Measurements from ENCODE around the gene F11R.
"Not testable (repeated sequence)": the region's sequence is repeated elsewhere in the genome, so short reads cannot be mapped to it uniquely, and the experiment has no call there.

Gene F11R

DNA sequence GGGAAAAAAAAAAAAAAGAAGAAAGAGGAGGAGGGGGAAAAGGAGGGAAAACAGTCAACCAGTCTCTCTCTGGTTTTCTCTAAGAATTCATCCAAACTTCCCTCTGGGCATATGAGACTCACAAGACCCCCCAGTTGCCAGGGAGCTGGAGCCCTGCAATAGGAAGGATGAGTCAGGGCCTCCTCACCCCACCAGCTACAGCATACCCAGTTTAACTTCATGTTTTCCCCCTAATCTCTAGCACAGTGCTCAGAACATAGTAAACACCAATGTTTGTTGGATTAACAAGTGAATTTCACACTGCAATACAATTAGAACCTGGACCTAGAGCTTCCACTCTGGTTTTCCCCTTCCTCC lies 7.8 kb downstream of the F11R start:
- DNase-seq (ENCODE audit: low read depth), result no peak

DNA sequence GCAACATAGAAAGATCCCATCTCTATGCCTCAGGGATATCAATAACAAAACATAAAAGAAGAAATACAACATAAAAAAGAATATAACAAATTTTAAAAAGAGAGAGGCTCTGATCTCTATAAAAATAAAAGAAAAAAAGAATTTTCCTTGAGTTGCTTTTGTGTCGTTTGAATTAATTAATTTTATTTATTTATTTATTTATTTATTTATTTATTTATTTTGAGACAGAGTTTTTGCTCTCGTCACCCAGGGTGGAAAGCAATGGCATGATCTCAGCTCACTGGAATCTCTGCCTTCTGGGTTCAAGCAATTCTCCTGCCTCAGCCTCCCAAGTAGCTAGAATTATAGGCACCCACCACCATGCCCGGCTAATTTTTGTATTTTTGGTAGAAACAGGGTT lies 8.5 kb downstream of the F11R start:
- DNase-seq (ENCODE audit: low read depth), result no peak

DNA sequence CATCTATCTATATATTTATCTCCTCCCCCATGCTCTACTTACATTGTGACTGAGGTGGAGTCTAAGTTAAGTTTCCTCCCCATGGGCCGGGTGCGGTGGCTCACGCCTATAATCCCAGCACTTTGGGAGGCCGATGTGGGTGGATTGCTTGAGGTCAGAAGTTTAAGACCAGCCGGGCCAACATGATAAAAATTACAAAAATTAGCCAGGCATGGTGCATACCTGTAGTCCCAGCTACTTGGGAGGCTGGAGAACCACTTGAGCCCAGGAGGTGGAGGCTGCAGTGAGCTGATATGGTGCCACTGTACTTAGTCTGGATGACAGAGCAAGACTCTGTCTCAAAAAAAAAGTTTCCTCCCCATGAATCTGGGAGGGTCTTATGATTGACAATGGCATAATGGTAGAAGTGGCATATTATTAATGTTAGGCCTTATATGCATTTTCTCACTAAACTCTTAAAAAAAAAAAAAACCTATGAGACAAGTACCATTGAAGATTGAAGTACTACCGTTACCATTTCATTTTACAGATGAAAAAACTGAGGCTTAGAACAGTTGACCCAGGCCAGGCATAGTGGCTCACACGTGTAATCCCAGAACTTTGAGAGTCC lies 11.2 kb downstream of the F11R start:
- DNase-seq (ENCODE audit: low read depth), result no peak

DNA sequence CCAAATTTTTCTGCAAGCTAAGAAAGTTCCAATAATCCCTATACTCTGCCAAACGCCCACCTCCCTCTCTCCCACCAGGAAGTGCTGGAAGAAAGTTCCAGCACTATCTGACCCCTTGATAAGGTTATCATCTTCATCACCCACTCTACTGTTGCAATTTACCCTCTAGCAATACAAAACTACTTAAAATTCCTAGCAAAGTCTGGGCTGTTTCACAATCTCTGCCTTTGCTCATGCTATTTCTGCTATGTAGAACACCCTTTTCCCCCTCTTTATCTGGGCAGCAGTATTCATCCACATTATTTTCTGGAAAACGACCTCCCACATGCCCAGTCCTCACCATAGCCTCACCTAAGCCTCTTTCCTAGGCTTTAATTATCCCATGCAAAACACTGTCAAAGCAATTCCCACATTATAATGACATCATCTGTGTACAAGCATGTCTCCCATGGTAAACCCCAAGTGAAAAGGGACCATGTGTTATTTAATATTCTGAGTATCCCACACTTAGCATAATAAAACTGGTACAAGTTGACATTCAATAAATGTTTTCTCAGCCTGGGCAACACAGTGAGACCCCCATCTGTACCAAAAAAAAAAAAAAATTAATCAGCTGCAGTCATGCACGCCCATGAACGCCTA lies 12.0 kb downstream of the F11R start:
- no peak for DNase-seq (ENCODE audit: low read depth)

DNA sequence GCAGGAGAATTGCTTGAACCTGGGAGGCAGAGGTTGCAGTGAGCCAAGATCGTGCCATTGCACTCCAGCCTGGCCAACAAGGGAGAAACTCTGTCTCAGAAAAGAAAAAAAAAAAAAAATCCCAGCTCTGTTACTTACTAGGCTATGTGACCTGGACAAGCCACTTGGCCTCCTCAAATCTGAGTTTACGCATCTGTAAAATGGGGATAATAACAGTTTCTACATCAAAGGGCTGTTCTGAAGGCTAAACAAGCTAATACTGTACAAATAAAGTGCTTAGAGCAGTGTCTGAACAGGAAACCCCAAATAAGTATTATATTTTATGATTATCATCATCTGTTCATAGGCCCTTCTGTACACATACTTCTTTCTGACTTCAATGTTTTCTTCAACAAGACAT lies 13.6 kb downstream of the F11R start:
- DNase-seq (ENCODE audit: low read depth), result no peak

DNA sequence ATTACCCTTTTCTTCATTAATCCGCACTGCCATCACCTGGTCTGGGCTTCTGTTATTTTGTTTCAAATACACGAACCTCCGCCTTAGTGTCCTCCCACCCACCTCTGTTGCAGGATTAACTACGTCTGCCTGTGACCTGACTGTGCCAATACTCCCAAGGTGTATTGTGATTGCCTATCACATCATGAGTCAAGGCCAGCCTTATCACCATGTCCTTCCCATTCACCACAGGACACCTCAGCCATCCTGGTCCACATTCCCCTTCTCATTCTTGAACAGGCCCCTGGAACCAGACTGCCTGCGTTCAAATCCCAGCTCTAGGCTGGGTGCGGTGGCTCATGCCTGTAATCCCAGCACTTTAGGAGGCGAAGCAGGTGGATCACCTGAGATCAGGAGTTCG lies 14.4 kb downstream of the F11R start:
- DNase-seq (ENCODE audit: low read depth), result no peak

DNA sequence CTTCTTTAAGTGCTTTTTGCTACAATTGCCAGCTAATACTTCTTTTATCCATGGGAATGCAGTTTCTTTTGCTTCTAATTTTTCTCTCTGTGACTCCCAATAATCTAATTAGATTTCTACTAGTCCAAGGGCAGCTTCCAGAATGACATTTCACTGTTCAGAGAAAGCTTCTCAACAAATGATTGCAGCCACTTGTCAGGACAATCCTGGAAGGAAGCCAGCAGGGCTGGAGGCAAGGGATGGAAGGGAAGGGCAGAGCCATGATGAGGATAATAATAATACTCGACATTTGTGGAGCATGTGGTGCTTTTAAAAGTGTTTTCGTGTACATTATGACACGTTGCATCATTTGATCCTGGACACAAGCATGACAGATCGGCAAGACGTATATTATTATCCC lies 19.4 kb downstream of the F11R start:
- DNase-seq (ENCODE audit: low read depth), result no peak

DNA sequence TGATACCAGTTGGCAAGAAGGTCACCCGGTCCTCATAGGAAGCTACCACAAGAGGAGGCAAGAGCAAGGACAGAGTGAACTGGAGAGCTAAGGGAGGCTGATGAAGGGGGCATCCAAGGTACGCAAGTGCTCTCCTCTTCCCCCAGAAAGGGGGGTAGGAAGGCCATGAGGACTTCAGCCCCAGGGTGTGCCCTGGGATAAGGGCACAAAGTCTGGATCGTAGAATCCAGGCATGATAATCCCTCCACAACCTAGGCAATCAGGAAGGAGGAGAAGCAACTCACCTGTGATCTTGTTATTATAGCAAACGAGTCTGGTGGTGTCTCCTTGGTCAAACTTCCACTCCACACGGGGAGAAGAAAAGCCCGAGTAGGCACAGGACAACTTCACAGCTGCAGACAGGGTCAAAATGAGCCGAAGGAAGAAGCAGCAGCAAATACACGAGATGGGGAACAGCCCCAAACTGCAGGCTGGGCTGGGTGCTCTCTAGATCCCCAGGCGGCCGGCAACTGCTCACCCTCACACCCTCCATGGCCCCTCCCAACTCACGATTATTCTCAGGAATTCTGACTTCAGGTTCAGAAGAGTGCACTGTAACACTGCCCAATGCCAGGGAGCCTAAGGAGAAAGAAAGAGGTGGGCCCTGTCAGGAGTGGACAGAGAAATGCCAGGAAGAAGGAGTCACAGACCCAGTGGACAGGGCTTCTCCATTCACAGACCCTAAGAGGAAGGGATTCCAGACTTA lies 20.0 kb downstream of the F11R start:
- no peak for DNase-seq (ENCODE audit: low read depth)

DNA sequence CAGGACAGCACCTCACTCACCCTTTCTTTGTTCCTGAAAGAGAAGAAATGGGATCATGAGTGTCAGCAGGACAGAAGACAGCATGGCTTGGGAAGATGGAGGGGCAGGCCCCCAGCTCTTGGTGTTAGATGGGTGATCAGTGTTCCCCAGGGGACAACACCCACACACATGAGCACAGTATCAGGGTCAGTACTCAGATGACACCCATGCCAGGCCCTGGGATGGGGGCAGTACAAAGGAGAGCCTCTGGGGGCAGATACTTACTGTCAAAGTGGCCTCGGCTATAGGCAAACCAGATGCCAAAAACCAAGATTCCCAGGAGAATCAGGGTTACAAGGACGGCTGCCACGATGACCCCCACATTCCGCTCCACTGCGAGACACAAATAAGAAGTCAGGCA lies 21.6 kb downstream of the F11R start:
- DNase-seq (ENCODE audit: low read depth), result no peak

DNA sequence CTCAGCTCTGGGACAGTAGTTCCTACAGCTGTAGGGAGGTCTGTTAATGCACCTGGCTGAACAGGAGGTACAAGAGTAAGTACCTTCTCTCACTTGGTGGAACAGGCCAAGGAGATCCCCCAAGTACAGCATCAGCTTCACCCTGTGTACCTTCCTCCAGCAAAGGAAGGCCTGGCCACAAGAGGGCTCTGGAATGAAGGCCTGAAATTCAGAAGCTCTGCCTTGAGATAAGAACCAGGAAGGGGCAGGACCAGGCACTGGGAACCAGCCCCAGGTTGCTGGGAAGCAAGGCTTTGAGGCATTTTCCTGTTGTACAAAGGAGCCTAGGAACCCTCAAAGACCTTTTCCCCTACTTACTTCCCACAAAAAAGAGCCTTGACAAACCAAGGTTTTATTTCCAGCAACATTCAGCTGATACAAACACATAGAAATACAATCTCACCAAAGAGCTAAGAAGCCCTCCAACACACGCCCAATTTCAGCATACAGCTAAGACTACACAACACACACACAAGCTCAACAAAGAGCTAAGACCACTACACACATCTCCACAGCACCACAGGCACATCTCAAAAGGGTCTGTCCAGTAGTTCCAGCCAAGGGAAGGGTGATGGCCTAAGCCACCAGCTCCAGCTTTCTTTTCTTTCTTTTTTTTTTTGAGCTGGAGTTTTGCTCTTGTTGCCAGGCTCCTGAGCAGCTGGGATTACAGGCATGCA lies 23.5 kb downstream of the F11R start:
- DNase-seq (ENCODE audit: low read depth), result no peak

DNA sequence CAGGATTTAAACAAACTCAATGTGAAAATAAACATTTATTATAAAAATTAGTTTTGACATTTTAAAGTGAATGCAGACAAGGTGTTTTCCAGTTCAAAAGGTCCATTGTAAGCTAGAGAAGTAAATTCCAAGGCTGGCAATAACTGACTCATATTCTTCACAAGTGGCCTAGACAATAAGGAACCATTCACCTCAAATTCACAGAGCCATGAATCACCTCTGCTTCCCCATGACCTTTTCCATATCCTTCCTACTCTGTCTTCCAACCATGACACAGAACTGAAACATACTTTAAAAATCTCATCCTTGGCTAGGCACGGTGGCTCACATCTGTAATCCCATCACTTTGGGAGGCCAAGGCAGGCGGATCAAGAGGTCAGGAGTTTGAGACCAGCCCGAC lies 24.8 kb downstream of the F11R start:
- DNase-seq (ENCODE audit: low read depth), result no peak

DNA sequence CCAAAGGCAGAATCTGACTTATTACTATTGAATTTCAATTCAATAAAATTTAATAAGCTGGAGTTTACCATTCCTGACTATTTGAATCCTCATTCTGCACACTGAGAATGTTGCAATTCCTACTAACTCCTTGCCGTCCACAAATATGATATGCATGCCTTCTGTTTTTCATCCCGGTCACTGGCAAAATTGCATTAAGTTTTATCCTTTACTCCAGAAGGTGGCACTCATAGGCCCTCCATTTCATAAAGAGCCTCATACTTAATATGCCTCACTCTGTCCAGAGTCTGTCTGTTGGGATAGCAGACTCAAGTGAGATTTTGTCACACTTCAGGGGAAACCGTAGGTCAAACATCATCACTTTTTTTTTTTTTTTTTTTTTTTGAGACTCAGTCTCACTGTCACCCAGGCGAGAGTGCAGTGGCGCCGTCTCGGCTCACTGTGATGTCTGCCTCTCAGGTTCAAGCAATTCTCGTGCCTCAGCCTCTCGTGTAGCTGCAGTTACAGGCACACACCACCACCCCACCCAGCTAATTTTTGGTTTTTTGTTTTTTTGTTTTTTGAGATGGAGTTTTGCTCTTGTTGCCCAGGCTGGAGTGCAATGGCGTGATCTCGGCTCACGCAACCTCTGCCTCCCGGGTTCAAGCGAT lies 27.3 kb downstream of the F11R start:
- no peak for DNase-seq (ENCODE audit: low read depth)

DNA sequence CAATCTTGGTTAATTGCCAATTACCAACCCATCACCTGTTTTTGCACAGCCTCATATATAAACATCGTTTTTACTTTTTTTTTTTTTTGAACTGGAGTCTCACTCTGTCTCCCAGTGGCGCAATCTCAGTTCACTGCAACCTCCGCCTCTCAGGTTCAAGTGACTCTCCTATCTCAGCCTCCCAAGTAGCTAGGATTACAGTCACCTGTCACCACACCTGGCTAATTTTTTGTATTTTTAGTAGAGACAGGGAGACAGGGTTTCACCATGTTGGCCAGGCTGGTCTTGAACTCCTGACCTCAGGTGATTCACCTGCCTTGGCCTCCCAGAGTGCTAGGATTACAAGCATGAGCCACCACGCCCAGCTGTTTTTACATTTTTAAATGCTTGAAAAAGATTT lies 28.9 kb downstream of the F11R start:
- not testable (repeated sequence) for DNase-seq (ENCODE audit: low read depth)

DNA sequence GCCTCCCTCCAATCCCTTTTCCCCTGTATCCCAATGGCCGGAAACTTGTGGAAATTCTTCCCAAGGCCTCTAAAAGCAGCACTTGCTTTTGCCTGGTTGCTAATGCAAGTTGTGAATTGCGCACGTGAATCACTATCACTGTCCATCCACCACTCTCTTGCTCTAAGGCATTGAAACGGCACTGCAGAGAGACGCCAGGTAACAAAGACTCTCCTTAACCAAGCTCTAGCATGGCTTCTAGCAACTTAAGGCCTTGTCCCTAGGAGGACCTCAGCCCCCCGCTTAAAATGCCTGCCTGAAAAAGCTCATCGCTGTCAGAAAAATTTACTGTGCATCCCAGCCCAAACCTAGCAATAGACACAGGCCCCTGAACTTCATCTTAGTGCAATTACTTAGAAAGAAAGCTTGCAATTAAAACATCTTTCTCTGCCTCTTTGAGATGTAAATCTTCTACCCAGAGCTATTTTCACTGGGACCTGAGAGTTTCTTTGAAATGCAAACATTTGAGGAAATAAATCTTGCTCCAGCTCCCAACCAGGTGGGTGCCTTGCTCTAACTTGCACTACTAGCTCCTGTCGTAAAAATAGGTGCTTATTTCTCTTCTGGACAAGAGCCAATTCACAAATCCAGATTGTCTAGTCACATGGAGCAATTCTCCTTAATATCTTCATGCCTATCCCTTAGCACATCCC lies 33.4 kb downstream of the F11R start:
- DNase-seq (ENCODE audit: low read depth), result no peak

DNA sequence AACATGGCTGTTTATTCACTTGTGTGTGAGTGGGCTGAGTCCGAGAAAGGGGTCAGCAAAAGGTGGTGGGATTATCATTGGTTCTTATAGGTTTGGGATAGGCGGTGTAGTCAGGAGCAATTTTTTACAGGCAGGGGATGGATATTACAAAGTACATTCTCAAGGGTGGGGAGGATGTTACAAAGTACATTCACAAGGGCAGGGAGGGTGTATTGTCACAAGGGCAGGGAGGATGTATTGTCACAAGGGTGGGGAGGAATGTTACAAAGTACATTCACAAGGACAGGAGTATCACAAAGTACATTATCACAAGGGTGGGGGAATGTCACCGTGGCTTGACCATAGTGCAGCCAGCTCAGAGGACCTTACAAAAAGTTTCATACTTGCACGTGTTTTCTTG lies 35.2 kb downstream of the F11R start:
- DNase-seq (ENCODE audit: low read depth), result no peak

DNA sequence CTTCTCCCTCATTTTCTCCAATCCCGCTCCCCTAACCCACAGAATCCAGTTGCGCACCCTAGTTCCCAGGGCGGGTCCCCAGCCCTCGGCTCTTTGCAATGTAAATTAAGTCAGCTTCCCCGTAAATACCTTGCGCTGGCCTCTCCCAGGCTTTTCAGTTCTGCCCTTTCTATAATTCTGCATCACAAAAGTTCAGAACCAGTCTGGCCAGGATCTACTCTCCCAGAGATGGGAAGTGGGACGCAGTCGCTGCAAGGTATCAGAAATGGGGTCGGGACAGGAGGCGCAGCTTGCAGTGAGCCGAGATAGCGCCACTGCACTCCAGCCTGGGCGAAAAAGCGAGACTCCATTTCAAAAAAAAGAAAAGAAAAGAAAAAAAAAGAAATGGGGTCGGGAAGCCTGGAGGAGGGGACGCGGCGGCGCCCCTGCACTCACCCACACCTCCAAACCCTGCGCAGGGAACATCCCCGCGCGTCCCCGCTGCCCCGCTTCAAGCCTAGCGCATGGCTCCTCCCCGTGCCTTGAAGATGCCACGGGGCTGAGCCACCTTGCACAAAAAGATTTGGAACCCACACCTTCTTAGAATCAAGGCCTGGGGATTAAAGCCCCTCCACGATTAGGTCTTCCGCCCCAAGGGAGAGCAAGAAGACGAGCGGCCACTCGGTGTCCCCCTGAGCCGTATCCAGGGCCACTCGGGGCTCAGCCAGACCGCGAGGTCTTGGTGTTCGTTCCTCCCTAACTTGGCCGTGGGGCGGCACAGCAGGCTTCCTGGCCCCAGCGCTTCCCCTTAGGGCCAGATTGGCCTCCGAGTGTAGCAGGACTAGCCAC lies 39.2 kb downstream of the F11R start:
- DNase-seq (ENCODE audit: low read depth), result no peak

DNA sequence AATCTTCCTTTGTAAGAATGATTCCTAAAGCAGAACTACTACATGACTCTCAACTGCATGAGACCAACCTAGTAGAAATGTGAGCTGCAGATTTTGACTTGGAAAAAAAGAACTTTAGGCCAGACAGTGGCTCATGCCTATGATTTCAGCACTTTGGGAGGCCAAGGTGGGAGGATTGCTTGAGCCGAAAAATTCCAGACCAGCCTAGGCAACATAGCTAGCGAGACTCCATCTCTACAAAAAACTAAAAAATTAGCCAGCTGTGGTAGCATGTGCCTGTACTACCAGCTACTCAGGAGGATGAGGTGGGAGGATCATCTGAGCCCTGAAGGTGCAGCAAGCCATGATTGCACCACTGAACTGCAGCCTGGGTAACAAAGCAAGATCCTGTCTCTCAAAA lies 41.7 kb downstream of the F11R start:
- DNase-seq (ENCODE audit: low read depth), result no peak

DNA sequence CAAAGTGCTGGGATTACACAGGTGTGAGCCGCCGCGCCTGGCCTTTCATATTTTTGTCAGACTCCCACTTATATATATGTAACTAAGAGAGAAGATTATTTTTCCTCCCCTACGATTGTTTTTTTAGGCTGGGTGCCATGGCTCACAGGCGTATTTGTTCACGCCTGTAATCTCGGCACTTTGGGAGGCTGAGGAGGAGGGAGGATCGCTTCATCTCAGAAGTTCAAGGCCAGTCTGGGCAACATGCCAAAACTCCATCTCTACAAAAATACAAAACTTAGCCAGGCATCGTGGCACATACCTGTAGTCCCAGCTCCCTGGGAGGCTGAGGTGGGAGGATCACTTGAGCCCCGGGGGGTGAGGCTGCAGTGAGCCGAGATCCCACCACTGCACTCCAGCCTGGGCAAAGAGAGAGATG lies 42.4 kb downstream of the F11R start:
- DNase-seq (ENCODE audit: low read depth), result no peak

DNA sequence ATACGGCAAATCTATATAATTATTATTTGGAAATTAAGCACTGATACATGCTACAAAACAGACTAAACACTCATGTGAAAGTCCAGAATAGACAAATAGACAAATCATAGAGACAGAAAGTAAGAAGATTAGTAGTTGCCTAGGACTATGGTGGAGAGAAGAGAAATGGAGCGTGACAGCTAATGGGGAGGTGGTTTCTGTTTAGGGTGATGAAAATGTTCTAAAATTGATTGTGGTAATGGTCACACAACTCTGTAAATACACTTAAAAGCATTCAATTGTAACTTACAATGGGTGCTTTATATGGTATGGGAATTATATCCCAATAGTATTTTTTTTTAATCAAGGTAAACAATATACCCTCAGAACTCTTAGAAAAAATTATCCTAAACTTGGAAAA lies 45.9 kb downstream of the F11R start:
- no peak for DNase-seq (ENCODE audit: low read depth)

DNA sequence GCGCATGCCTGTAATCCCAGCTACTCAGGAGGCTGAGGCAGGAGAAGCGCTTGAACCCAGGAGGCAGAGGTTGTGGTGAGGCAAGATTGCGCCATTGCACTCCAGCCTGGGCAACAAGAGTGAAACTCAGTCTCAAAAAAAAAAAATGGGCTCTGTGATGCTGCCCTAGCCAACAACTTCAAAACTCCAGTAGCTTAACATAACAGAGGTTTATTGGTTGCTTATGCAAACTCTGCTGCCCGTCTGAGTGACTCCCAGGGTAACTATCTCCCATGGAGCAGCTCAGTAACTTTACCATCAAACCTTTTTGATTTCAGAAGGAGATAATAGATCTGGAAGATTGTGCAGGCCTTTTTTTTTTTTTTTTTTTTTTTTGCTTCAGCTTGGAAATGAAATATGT lies 47.5 kb downstream of the F11R start:
- DNase-seq (ENCODE audit: low read depth), result no peak

DNA sequence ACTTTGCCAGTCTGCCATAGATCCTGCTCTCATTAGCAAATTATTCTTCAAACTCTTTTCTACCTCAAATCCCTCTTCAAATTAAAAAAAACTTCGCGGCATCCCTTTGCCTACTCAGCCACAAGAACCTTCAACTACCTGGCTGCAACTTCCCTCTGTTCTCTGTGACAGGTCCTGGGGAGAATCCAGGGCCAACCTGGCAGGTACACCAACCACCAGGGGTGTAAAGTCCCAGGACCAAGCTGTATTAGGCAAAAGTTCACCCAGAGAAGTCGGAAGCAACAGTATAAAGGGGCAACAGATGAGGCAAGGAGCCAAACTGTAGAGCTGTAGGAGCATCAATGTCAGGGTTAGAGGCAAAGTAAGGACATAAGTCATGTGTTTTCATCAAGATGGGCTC lies 48.0 kb downstream of the F11R start:
- DNase-seq (ENCODE audit: low read depth), result no peak
